NT2/D1 (cell line): ENCODE results near the gene SPATA19.

Source experiments
- DNase-seq: peaks from one replicate; pipeline ENCODE4 v3.0.0-alpha.2; 2011; ENCODE audit warnings: low read depth, low spot score
- H3K27me3 ChIP-seq: 2 replicates; pipeline ENCODE4 v1.6.0; 2011; ENCODE audit warnings: mild to moderate bottlenecking; ENCODE audit not compliant: insufficient read length, insufficient read depth
- H3K36me3 ChIP-seq: 2 replicates; pipeline ENCODE4 v1.6.1; 2011; ENCODE audit warnings: mild to moderate bottlenecking, low read length, mixed read lengths; ENCODE audit not compliant: insufficient read depth, insufficient read length
- H3K4me1 ChIP-seq: 2 replicates; pipeline ENCODE4 v1.5.1; 2011; ENCODE audit not compliant: insufficient read depth, insufficient read length
- H3K4me3 ChIP-seq: 2 replicates; pipeline ENCODE4 v1.5.1; 2011; ENCODE audit warnings: low read depth; ENCODE audit not compliant: insufficient read length
- H3K9ac ChIP-seq: 2 replicates; pipeline ENCODE4 v1.6.0; 2011; ENCODE audit warnings: low read depth; ENCODE audit not compliant: insufficient read length
- H3K9me3 ChIP-seq: 2 replicates; pipeline ENCODE4 v1.5.1; 2011; ENCODE audit warnings: mild to moderate bottlenecking, low read length; ENCODE audit not compliant: insufficient read depth
- SUZ12 ChIP-seq: IDR thresholded peaks from 2 replicates; pipeline ENCODE4 v1.6.1; 2011; ENCODE audit not compliant: insufficient read length, insufficient read depth; ENCODE audit errors: extremely low read depth
- YY1 ChIP-seq: IDR thresholded peaks from 2 replicates; pipeline ENCODE4 v1.6.1; 2011; ENCODE audit not compliant: insufficient read length, insufficient read depth
- ZNF274 ChIP-seq: IDR thresholded peaks from 2 replicates; pipeline ENCODE4 v1.6.1; 2011; ENCODE audit warnings: mild to moderate bottlenecking, low read depth, low read length

SPATA19 gene, protein sequence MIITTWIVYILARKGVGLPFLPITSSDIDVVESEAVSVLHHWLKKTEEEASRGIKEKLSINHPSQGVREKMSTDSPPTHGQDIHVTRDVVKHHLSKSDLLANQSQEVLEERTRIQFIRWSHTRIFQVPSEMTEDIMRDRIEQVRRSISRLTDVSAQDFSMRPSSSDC

DNA sequence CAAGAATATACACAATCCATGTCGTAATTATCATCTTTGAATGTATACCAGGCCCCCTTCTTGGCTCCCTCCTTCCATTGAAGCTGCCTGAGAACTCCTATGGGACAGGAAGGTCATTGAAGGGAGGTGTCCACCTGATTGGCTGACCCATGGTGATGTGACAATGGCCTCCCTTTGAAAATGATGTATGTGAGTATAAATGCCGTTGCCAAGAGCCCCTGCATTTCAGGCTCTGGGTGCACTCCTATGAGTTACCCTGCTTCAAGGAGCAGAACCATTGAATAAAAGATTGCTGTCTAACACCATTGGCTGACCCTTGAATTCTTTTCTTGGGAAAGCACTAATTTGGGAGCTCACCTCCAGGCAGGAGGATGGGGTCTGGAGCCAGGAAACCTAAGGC lies at the start of gene SPATA19:
Gene SPATA19, minus strand, starts transcription at position 101 of the 400 bp plus-strand sequence. Its CDS starts 67 bp downstream, at position 34.
- no peak within 1 kb of the TSS for H3K9ac ChIP-seq
- H3K4me1 ChIP-seq, result peaks cover 5% of the 10 kb centered on the region
- H3K9me3 ChIP-seq, result no peaks in the 10 kb centered on the region
- DNase-seq, result no peak
- no peak for TF ChIP-seq ZNF274
- TF ChIP-seq YY1, result no peak
- no peak for TF ChIP-seq SUZ12
- H3K4me3 ChIP-seq, result no peak within 1 kb of the TSS
- H3K27me3 ChIP-seq, result no peaks in the 10 kb centered on the region
- H3K36me3 ChIP-seq, result no peaks in the 10 kb centered on the region

DNA sequence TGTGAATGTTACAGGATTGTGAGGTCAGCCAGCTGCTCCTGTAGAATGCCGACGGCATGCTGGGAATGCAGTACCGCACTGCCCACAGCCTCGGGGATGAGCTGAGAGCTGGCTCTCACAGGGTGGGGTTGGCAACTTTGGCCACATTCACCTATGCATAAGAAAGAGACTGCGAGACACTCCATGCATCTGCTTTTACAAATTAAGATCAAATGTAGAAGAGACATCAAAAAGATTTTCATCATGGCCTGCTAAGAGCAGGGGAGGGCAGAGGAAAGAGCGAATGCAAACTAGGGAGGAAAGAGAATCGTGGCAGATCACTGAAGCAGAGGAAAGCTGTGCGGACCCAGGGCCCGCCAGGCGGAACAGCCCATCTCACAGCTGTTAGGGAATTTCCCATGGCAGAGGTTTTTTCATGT lies 49.8 kb upstream of the SPATA19 start:
- no peak overlapping the region for H3K9ac ChIP-seq
- TF ChIP-seq ZNF274 (no peak), SUZ12 (no peak), YY1 (no peak)
- H3K9me3 ChIP-seq, result no peaks in the 10 kb centered on the region
- no peaks in the 10 kb centered on the region for H3K27me3 ChIP-seq
- peak; percentile 70 for DNase-seq
- peaks cover 19% of the 10 kb centered on the region for H3K36me3 ChIP-seq
- H3K4me3 ChIP-seq, result no peak overlapping the region
- peaks cover 11% of the 10 kb centered on the region for H3K4me1 ChIP-seq

DNA sequence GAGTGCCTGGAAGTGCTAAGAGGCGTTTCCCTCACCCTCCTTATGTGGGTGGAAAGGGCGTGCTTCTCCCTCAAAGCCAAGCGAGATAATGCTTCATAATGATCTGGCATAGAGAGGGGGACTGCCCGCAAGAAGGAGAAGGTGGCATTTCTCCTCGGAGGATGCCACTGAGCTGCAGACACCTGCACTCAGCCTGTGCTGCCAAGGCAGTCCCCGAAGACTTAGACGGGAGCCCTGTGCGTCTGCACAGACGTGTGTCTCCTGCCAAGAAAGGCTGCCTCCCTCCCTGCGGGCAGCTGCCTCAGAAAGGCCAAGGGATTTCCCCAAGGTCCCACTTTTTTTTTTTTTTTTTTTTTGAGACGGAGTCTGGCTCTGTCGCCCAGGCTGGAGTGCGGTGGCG lies 48.1 kb upstream of the SPATA19 start:
- Histone ChIP-seq H3K9ac (no peak overlapping the region), H3K27me3 (no peaks in the 10 kb centered on the region)
- no peak for DNase-seq

DNA sequence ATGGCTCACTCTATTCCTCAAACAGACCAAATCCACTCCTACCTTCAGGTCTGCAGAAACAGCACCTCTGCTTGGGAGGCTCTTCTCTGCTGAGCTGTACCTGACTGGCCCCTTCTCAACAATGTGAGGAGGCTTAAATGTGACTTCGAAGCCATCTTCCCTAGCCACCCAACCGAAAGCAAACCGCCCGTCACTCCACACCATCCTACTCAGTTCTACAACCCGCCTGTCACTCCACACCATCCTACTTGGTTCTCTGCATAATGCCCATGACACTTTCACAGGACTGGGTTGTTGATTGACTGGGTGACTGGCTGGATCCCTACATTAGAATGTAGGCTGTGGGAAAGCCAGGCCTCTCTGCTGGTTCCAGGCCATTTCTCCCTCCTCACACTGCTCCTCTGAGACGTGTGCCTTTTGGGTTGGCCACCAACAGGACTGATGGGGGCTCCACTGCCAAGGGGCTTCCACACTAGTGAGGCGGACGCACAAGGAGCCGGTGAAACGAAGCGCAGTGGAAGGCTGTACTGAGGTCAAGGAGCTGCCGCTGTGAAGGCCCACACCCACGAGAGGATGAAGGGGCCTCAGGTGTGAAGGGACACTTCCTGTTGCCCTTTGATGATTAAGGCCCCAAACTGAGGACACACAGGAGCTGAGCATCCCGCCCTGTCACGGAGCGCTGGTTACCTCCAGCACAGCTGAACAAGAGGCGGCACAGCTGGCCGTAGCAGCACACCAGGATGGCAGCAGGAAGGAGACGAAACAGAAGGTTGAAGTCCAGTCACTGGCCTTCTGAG lies 47.5 kb upstream of the SPATA19 start:
- no peak overlapping the region for H3K4me3 ChIP-seq
- peaks cover 6% of the 10 kb centered on the region for H3K36me3 ChIP-seq
- DNase-seq, result no peak
- no peaks in the 10 kb centered on the region for H3K9me3 ChIP-seq
- H3K27me3 ChIP-seq, result no peaks in the 10 kb centered on the region
- peaks cover 11% of the 10 kb centered on the region for H3K4me1 ChIP-seq
- TF ChIP-seq SUZ12 (no peak), ZNF274 (no peak)
- no peak overlapping the region for H3K9ac ChIP-seq

More for the DNA sequence above, 48.1 kb upstream of the SPATA19 start:
- peaks cover 11% of the 10 kb centered on the region for H3K4me1 ChIP-seq
- H3K4me3 ChIP-seq, result no peak overlapping the region
- peaks cover 6% of the 10 kb centered on the region for H3K36me3 ChIP-seq
- no peak for TF ChIP-seq SUZ12
- no peak for TF ChIP-seq YY1
- TF ChIP-seq ZNF274, result no peak
- H3K9me3 ChIP-seq, result no peaks in the 10 kb centered on the region

DNA sequence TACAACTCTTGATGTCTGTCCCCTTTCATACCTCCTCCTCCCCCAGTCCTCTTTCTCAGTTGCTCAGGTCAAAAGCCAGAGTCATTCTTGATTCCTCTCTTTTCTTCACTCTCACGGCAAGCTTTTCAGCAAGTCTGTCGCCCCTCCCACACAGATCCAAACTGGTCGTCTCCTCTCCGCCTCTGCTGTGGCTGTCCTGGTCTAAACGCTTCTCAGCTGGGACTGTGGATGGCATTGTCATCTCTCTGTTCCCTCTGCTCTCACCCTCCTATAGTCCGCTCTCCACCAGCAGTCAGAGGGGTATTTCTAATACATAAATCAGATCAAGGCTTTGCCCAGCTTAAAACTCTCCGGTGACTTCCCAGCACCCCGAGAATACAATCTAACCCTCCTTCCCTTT lies 46.8 kb upstream of the SPATA19 start:
- Histone ChIP-seq H3K9ac (no peak overlapping the region), H3K4me1 (peaks cover 9% of the 10 kb centered on the region), H3K4me3 (no peak overlapping the region), H3K36me3 (peaks cover 2% of the 10 kb centered on the region), H3K9me3 (no peaks in the 10 kb centered on the region), H3K27me3 (no peaks in the 10 kb centered on the region)
- DNase-seq, result no peak
- TF ChIP-seq ZNF274 (no peak), YY1 (no peak)

DNA sequence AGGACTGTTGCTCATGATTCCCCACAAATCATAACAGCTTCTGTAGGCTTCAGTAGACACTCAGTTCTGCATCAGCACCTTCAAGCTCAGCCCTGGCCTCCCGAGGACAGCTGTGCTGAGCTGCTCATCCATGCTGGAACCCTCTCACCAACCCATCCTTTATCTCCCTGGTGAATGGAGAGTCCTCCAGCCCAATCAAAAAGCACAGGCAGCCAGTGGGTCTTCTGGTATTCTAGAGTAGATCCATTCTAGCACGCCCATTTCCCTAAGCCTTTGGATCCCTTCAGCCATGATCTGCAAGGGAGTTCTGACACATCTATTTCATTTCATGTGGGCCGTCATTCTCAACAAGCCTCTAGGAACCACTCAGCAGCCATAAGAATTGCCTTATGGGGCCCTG lies 44.6 kb upstream of the SPATA19 start:
- no peak for DNase-seq
- Histone ChIP-seq H3K27me3 (no peaks in the 10 kb centered on the region), H3K9ac (no peak overlapping the region), H3K9me3 (no peaks in the 10 kb centered on the region), H3K4me3 (no peak overlapping the region), H3K4me1 (peaks cover 4% of the 10 kb centered on the region), H3K36me3 (no peaks in the 10 kb centered on the region)
- TF ChIP-seq YY1 (no peak), SUZ12 (no peak), ZNF274 (no peak)

DNA sequence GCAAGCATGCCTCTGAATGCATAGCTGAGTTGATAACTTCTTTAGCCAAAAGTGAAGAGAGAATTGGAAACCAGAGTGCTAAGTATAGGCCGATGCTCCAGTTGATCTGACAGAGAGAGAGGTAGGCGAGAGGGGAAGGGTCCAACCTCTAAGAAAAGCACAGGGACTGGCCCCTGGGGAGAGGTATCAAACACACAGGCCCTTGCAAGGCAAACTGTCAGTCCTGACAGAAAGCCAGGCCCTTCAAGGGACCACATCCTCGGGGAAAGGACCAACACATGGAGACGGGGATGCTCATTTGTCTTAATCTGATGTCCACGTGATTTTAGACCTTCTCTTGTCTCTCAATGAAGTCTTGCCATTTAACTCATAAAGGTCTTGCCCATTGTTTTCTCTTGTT lies 43.9 kb upstream of the SPATA19 start:
- no peak for DNase-seq
- no peak overlapping the region for H3K4me3 ChIP-seq
- H3K9ac ChIP-seq, result no peak overlapping the region
- peaks cover 2% of the 10 kb centered on the region for H3K4me1 ChIP-seq
- H3K27me3 ChIP-seq, result no peaks in the 10 kb centered on the region
- H3K36me3 ChIP-seq, result no peaks in the 10 kb centered on the region
- H3K9me3 ChIP-seq, result no peaks in the 10 kb centered on the region
- TF ChIP-seq YY1 (no peak), ZNF274 (no peak), SUZ12 (no peak)

DNA sequence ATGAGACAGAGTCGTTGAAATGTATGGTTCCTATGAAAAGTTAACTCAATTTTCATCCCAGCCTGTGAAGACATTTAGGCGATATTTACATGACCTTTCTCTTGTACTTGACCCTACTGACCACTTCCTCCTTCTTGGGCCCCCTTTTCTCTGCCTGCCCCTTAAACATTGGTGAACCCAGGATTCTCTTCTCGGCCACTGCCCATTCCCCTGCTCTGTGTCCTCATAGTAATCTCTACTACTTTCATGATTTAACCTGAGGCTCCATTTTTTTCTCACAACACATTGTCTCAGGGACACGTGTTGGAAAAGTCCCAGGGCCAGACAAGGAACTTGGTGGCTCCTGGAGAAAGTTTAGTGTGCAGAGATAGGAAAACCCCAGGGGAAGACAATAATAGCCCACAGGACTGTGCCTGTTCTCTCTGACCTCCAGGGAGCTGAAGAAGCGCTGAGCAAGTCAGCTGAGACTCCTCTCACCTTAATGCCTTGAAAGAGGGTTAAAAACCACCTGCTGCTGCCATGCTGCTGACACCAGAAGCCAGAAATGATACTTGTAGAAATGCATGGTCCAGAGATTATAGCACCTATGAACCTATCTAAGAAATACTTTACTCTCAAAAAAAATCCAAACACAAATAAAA lies 42.5 kb upstream of the SPATA19 start:
- Histone ChIP-seq H3K9ac (no peak overlapping the region), H3K4me3 (no peak overlapping the region), H3K36me3 (no peaks in the 10 kb centered on the region), H3K4me1 (no peaks in the 10 kb centered on the region), H3K27me3 (no peaks in the 10 kb centered on the region), H3K9me3 (no peaks in the 10 kb centered on the region)
- no peak for DNase-seq
- TF ChIP-seq ZNF274 (no peak), YY1 (no peak)
